Retinal pigment epithelial cell (primary cell): ENCODE measurements around the gene KCNA3.

Experiments used
- DNase-seq: peaks from one replicate; pipeline ENCODE4 v3.0.0-alpha.2; 2010; ENCODE audit warnings: low read depth
- H3K4me3 ChIP-seq: 2 replicates; pipeline ENCODE4 v1.5.1; 2011; ENCODE audit warnings: mild to moderate bottlenecking, low read length, control low read depth, moderate library complexity
- TF ChIP-seq, protein P1 (sequence below): conservative IDR thresholded peaks from 2 replicates; pipeline ENCODE4 v1.5.1; 2011; ENCODE audit warnings: low read depth, low read length, control low read depth, inconsistent platforms

KCNA3 gene

GRCh38 chr1:110643879-110644472, 30.8 kb downstream of the KCNA3 start:
- no peak for DNase-seq
- TF ChIP-seq, protein P1, sequence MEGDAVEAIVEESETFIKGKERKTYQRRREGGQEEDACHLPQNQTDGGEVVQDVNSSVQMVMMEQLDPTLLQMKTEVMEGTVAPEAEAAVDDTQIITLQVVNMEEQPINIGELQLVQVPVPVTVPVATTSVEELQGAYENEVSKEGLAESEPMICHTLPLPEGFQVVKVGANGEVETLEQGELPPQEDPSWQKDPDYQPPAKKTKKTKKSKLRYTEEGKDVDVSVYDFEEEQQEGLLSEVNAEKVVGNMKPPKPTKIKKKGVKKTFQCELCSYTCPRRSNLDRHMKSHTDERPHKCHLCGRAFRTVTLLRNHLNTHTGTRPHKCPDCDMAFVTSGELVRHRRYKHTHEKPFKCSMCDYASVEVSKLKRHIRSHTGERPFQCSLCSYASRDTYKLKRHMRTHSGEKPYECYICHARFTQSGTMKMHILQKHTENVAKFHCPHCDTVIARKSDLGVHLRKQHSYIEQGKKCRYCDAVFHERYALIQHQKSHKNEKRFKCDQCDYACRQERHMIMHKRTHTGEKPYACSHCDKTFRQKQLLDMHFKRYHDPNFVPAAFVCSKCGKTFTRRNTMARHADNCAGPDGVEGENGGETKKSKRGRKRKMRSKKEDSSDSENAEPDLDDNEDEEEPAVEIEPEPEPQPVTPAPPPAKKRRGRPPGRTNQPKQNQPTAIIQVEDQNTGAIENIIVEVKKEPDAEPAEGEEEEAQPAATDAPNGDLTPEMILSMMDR: no peak
- H3K4me3 ChIP-seq: no peak overlapping the region

DNA sequence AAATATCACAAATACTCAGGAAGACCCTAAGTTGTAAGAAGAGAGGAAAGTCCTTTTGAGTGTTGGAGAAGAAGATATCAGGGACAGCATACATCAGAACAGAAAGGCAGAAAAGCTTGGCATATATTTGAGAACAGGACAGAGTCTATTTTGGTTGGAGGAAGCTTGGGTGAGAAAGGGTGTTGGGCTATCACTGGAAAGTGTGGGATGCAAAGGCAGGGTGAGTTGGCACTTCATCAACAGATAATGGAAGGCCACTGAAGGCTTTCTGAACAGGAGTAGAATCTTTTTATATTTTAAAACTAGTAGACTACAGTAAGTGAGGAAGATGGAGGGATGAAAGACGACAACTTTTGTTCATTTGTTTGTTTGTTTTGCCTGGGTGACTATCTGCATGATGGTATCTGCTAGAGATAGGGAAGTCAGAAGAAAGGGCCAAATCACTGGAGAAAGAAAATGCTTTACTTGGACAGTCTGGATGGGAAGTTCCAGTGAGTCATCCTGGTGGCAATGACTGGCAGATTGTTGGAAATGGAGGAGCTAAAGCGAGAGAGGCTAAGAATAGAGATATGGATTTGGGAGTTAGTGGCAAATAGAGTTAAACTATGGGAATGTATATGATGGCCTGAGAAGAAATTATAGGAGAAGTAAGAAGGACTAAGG, 34.9 kb downstream of the KCNA3 start:
- no peak overlapping the region for H3K4me3 ChIP-seq

DNA sequence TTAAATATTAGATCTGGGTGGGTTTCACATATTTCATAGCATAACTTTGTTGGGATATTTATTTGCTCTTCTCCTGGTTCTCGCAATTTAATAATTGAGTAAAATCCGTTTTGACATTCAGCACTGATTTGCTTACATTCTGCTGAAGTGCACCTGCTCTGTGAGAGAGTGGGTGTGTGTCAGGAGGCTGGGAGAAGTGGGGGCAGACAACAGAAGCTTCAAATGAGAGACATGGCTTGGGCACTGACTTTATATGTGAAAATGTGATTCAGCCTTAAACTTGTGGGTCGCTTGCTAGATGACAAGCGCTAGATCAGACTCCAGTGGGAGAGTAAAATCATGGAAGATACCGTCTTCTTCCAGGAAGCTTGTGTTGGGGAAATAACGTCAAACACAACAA, 36.2 kb downstream of the KCNA3 start:
- TF ChIP-seq, protein P1: no peak
- no peak for DNase-seq
- no peak overlapping the region for H3K4me3 ChIP-seq

More for the DNA sequence above, 34.9 kb downstream of the KCNA3 start:
- no peak for DNase-seq
- TF ChIP-seq, protein P1: no peak

DNA sequence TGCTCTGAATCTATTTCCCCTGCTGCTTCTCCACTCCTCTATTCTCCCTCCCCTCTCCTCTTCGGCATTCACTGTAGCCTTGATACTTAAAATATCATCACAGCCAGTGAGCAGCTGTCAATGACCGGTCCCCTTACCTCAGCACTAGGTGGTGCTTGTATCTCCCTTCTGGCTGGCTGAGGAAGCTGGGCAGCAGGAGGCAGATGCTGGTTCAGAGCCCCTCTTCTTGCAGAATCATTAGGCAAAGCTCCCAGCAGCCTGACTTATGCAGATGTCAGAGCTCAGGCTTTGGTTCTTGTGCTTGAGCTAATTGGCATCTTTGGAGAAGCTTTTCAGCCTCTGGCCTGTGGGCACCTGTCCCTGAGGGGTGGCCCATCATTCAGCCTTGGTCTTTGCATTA, 36.7 kb downstream of the KCNA3 start:
- no peak for DNase-seq
- TF ChIP-seq, protein P1: no peak
- no peak overlapping the region for H3K4me3 ChIP-seq

GRCh38 chr1:110637475-110637874, 37.3 kb downstream of the KCNA3 start:
- no peak overlapping the region for H3K4me3 ChIP-seq
- DNase-seq: no peak
- TF ChIP-seq, protein P1: no peak

GRCh38 chr1:110636149-110636935, 38.4 kb downstream of the KCNA3 start:
- TF ChIP-seq, protein P1: no peak
- no peak overlapping the region for H3K4me3 ChIP-seq
- DNase-seq: no peak
